Activated T-helper 2 cell treated with anti-CD3 and anti-CD28 coated beads, Interferon-gamma antibody, Interleukin-2, Interleukin-4, amounts not matched to agents 10 μg/mL and 5 μg/mL and 100 μg/mL, durations not matched to agents 14 hours and 24 hours and 36 hours (primary cell): ENCODE results near the gene NRK. TPM values are rescaled to one million over a fixed set of nuclear protein-coding genes. Genes with fewer than 3 reads are reported as not detected.
"Not testable (repeated sequence)": the region's sequence is repeated elsewhere in the genome, so short reads cannot be mapped to it uniquely, and the experiment has no call there.

Source experiments
- DNase-seq: peaks from one replicate; pipeline ENCODE4 v3.0.0; 2021; ENCODE audit warnings: low spot score
- H3K27ac Mint-ChIP-seq: one replicate; pipeline ENCODE4 v1.8.0; 2021; ENCODE audit warnings: mixed read lengths
- H3K27me3 Mint-ChIP-seq: one replicate; pipeline ENCODE4 v1.8.0; 2021; ENCODE audit warnings: low read depth, mixed read lengths
- H3K36me3 Mint-ChIP-seq: one replicate; pipeline ENCODE4 v1.8.0; 2021; ENCODE audit warnings: low read depth, mixed read lengths
- H3K4me1 Mint-ChIP-seq: one replicate; pipeline ENCODE4 v1.8.0; 2021; ENCODE audit warnings: low read depth, mixed read lengths
- H3K4me3 Mint-ChIP-seq: one replicate; pipeline ENCODE4 v1.8.0; 2021; ENCODE audit warnings: low read depth, mild to moderate bottlenecking, moderate library complexity, mixed read lengths
- H3K9me3 Mint-ChIP-seq: one replicate; pipeline ENCODE4 v1.8.0; 2021; ENCODE audit warnings: mixed read lengths
- intact Hi-C: fragments of 100-400 bp; cut with micrococcal nuclease; formaldehyde crosslinking; loops from one replicate; pipeline ENCODE4 v1.15.1; 2023
- total RNA-seq: library from RNA; stranded (reverse); gene quantifications from 2 replicates; pipeline ENCODE4 v1.2.3, GENCODE V29; 2022

Gene NRK
- total RNA-seq, 1 donor from 2014 or later, result not detected

- Mint-ChIP-seq H3K9me3 (no peaks in the 10 kb centered on the region), H3K4me3 (no peak overlapping the region), H3K4me1 (no peaks in the 10 kb centered on the region), H3K27me3 (no peaks in the 10 kb centered on the region), H3K36me3 (no peaks in the 10 kb centered on the region), H3K27ac (no peak overlapping the region)
- DNase-seq, result no peak
- intact Hi-C loops, result no loop called here
These were observed 23.3 kb downstream of the NRK start for GRCh38 chrX:105845631-105846030.

GRCh38 chrX:105850100-105850499 is 27.8 kb downstream of the NRK start:
- H3K27ac Mint-ChIP-seq, H3K4me1 Mint-ChIP-seq, DNase-seq, H3K4me3 Mint-ChIP-seq, H3K27me3 Mint-ChIP-seq, intact Hi-C loops, H3K9me3 Mint-ChIP-seq, H3K36me3 Mint-ChIP-seq: not testable (repeated sequence)

- Mint-ChIP-seq H3K36me3 (no peaks in the 10 kb centered on the region), H3K4me1 (no peaks in the 10 kb centered on the region), H3K27ac (no peak overlapping the region), H3K27me3 (no peaks in the 10 kb centered on the region), H3K9me3 (no peaks in the 10 kb centered on the region), H3K4me3 (no peak overlapping the region)
- intact Hi-C loops, result no loop called here
- DNase-seq, result no peak
These were observed 43.4 kb downstream of the NRK start for GRCh38 chrX:105865709-105866108.

- Mint-ChIP-seq H3K27me3 (no peaks in the 10 kb centered on the region), H3K4me1 (no peaks in the 10 kb centered on the region), H3K4me3 (no peak overlapping the region), H3K27ac (no peak overlapping the region), H3K36me3 (no peaks in the 10 kb centered on the region), H3K9me3 (no peaks in the 10 kb centered on the region)
- no peak for DNase-seq
- intact Hi-C loops, result no loop called here
These were observed 47.4 kb downstream of the NRK start for GRCh38 chrX:105869701-105870100.

DNA sequence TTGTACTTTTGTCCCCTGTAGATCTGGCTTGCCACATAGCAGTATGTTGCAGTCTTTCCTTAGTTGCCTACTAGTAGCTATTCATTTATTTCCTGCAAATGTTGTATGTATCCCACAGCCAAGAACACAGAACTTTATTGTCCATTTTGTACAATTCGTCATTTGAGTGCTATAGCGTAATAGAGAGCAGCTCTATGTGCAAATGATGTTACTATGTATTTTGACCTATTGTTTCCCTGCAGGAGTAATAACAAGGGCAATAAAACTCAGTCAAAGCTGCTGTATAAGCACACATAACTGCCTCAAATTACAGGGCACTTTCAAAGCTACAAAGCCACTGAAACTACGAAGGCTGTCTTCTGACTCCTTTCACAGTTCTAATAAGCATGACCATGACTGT is 48.1 kb downstream of the NRK start:
- intact Hi-C loops, result no loop called here
- Mint-ChIP-seq H3K36me3 (no peaks in the 10 kb centered on the region), H3K4me3 (no peak overlapping the region), H3K27me3 (no peaks in the 10 kb centered on the region), H3K27ac (no peak overlapping the region), H3K4me1 (no peaks in the 10 kb centered on the region), H3K9me3 (no peaks in the 10 kb centered on the region)
- no peak for DNase-seq

GRCh38 chrX:105872941-105873340 is 50.6 kb downstream of the NRK start:
- intact Hi-C loops, result no loop called here
- DNase-seq, result no peak
- no peaks in the 10 kb centered on the region for H3K9me3 Mint-ChIP-seq
- no peak overlapping the region for H3K27ac Mint-ChIP-seq
- no peaks in the 10 kb centered on the region for H3K36me3 Mint-ChIP-seq
- no peak overlapping the region for H3K4me3 Mint-ChIP-seq
- no peaks in the 10 kb centered on the region for H3K27me3 Mint-ChIP-seq
- no peaks in the 10 kb centered on the region for H3K4me1 Mint-ChIP-seq

- Mint-ChIP-seq H3K36me3 (no peaks in the 10 kb centered on the region), H3K4me1 (no peaks in the 10 kb centered on the region), H3K4me3 (no peak overlapping the region), H3K9me3 (no peaks in the 10 kb centered on the region), H3K27me3 (no peaks in the 10 kb centered on the region), H3K27ac (no peak overlapping the region)
- DNase-seq, result no peak
- intact Hi-C loops, result no loop called here
These were observed 52.5 kb downstream of the NRK start for GRCh38 chrX:105874790-105875189.

GRCh38 chrX:105876658-105877057 is 54.3 kb downstream of the NRK start:
- intact Hi-C loops, result no loop called here
- DNase-seq, result no peak
- H3K4me3 Mint-ChIP-seq, result no peak overlapping the region

GRCh38 chrX:105880491-105880890 is 58.2 kb downstream of the NRK start:
- no peak for DNase-seq
- H3K27ac Mint-ChIP-seq, result no peak overlapping the region

More at GRCh38 chrX:105876658-105877057, 54.3 kb downstream of the NRK start:
- Mint-ChIP-seq H3K9me3 (no peaks in the 10 kb centered on the region), H3K36me3 (no peaks in the 10 kb centered on the region), H3K4me1 (no peaks in the 10 kb centered on the region), H3K27me3 (no peaks in the 10 kb centered on the region), H3K27ac (no peak overlapping the region)

GRCh38 chrX:105882581-105883275 is 60.4 kb downstream of the NRK start:
- no peaks in the 10 kb centered on the region for H3K9me3 Mint-ChIP-seq
- intact Hi-C loops, result no loop called here
- H3K27ac Mint-ChIP-seq, result no peak overlapping the region
- H3K4me3 Mint-ChIP-seq, result no peak overlapping the region
- DNase-seq, result no peak
- no peaks in the 10 kb centered on the region for H3K36me3 Mint-ChIP-seq
- H3K4me1 Mint-ChIP-seq, result no peaks in the 10 kb centered on the region
- no peaks in the 10 kb centered on the region for H3K27me3 Mint-ChIP-seq

More at GRCh38 chrX:105880491-105880890, 58.2 kb downstream of the NRK start:
- H3K4me1 Mint-ChIP-seq, result no peaks in the 10 kb centered on the region
- H3K4me3 Mint-ChIP-seq, result no peak overlapping the region
- H3K9me3 Mint-ChIP-seq, result no peaks in the 10 kb centered on the region
- no peaks in the 10 kb centered on the region for H3K27me3 Mint-ChIP-seq
- intact Hi-C loops, result no loop called here
- H3K36me3 Mint-ChIP-seq, result no peaks in the 10 kb centered on the region

GRCh38 chrX:105894721-105895120 is 72.4 kb downstream of the NRK start:
- no peaks in the 10 kb centered on the region for H3K27me3 Mint-ChIP-seq
- intact Hi-C loops, result no loop called here

GRCh38 chrX:105909576-105909975 is 87.2 kb downstream of the NRK start:
- H3K9me3 Mint-ChIP-seq, result no peaks in the 10 kb centered on the region
- no peaks in the 10 kb centered on the region for H3K36me3 Mint-ChIP-seq
- no peaks in the 10 kb centered on the region for H3K27me3 Mint-ChIP-seq
- no peak overlapping the region for H3K4me3 Mint-ChIP-seq
- DNase-seq, result no peak
- no peak overlapping the region for H3K27ac Mint-ChIP-seq
- intact Hi-C loops, result no loop called here
- H3K4me1 Mint-ChIP-seq, result no peaks in the 10 kb centered on the region

More at GRCh38 chrX:105894721-105895120, 72.4 kb downstream of the NRK start:
- H3K27ac Mint-ChIP-seq, result no peak overlapping the region
- no peak overlapping the region for H3K4me3 Mint-ChIP-seq
- no peak for DNase-seq
- no peaks in the 10 kb centered on the region for H3K9me3 Mint-ChIP-seq
- no peaks in the 10 kb centered on the region for H3K36me3 Mint-ChIP-seq
- H3K4me1 Mint-ChIP-seq, result no peaks in the 10 kb centered on the region

DNA sequence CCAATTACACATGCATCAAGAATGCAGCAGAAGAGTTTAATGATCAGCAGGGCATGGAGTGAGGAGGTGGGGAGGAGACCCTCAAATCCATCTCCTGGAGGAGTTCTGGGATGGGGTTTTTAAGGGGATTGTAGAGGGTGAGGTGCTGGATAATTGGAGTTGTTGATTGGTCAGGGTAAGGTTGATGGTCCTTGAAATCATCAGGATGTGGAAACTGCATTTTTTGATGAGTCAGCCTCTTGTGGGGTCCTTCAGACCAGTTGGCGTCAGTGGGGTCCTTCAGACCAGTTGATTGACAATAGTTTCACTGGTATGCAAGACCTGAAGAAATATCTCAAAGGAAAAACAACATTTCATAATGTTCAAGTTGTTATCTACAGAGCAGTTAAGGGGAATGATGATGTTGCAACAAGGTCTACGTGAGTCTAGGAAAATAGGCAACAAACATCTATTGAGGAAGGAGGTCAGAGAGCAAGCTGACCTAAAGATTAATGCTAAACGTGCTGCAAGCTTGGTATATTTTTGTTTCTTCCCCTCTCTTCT is 88.3 kb downstream of the NRK start:
- Mint-ChIP-seq H3K27ac (no peak overlapping the region), H3K9me3 (no peaks in the 10 kb centered on the region), H3K36me3 (no peaks in the 10 kb centered on the region), H3K4me3 (no peak overlapping the region), H3K4me1 (no peaks in the 10 kb centered on the region), H3K27me3 (no peaks in the 10 kb centered on the region)
- no peak for DNase-seq
- intact Hi-C loops, result no loop called here
